HG03045 (cell line): ENCODE data around the gene FAAP24.
"Not testable (repeated sequence)": the region's sequence is repeated elsewhere in the genome, so short reads cannot be mapped to it uniquely, and the experiment has no call there.

ENCODE experiments used
- ATAC-seq: cut with Tn5 transposase; IDR thresholded peaks from one replicate; pipeline ENCODE4 v1.9.1; 2021; ENCODE audit warnings: mild to moderate bottlenecking, moderate library complexity; ENCODE audit not compliant: unreplicated experiment

FAAP24 gene

GRCh38 chr19:32971715-32972540, at the start of gene FAAP24, which contains the start of gene CEP89:
FAAP24 (plus strand) TSS chr19:32972242; CDS start chr19:32973197, 955 bp downstream.
CEP89 (minus strand) TSS chr19:32971958; CDS start chr19:32971874, 84 bp downstream.
- ATAC-seq: peak; percentile 98

GRCh38 chr19:32924200-32924599, 47.8 kb upstream of the FAAP24 start:
- ATAC-seq: no peak

- ATAC-seq: no peak
These were observed 43.2 kb upstream of the FAAP24 start for GRCh38 chr19:32928806-32929205.

GRCh38 chr19:32930567-32930966, 41.5 kb upstream of the FAAP24 start:
- ATAC-seq: no peak

- no peak for ATAC-seq
These were observed 38.5 kb upstream of the FAAP24 start for GRCh38 chr19:32933571-32933970.

GRCh38 chr19:32935629-32936028, 36.4 kb upstream of the FAAP24 start:
- ATAC-seq: no peak

- ATAC-seq: no peak
These were observed 36.0 kb upstream of the FAAP24 start for GRCh38 chr19:32936065-32936464.

GRCh38 chr19:32941273-32941672, 30.8 kb upstream of the FAAP24 start:
- ATAC-seq: not testable (repeated sequence)

- ATAC-seq: no peak
These were observed 26.8 kb upstream of the FAAP24 start for GRCh38 chr19:32945260-32945659.

- ATAC-seq: no peak
These were observed 5.3 kb upstream of the FAAP24 start for GRCh38 chr19:32966750-32967149.

- no peak for ATAC-seq
These were observed 2.5 kb upstream of the FAAP24 start for GRCh38 chr19:32969549-32969948.

GRCh38 chr19:32971012-32971595, 938 bp upstream of the FAAP24 start:
- ATAC-seq: no peak

- ATAC-seq: no peak
These were observed 4.3 kb downstream of the FAAP24 start for GRCh38 chr19:32976223-32976805.

- no peak for ATAC-seq
These were observed 5.2 kb downstream of the FAAP24 start for GRCh38 chr19:32977280-32977679.

GRCh38 chr19:32977813-32978212, 5.8 kb downstream of the FAAP24 start:
- ATAC-seq: not testable (repeated sequence)

GRCh38 chr19:32979807-32980206, 7.8 kb downstream of the FAAP24 start:
- ATAC-seq: not testable (repeated sequence)

- ATAC-seq: not testable (repeated sequence)
These were observed 10.4 kb downstream of the FAAP24 start for GRCh38 chr19:32982488-32982887.

- ATAC-seq: not testable (repeated sequence)
These were observed 16.2 kb downstream of the FAAP24 start for GRCh38 chr19:32988254-32988653.

GRCh38 chr19:32988724-32989123, 16.7 kb downstream of the FAAP24 start:
- no peak for ATAC-seq

- not testable (repeated sequence) for ATAC-seq
These were observed 23.9 kb downstream of the FAAP24 start for GRCh38 chr19:32995966-32996365.

- ATAC-seq: not testable (repeated sequence)
These were observed 25.0 kb downstream of the FAAP24 start for GRCh38 chr19:32997061-32997464.
